ENCODE measurements around the gene DAPK2. TPM values are rescaled to one million over a fixed set of nuclear protein-coding genes. Genes with fewer than 3 reads are reported as not detected.
A peak's percentile ranks its signal among the peaks of the same experiment; 100 is the strongest.

DAPK2 gene
- polyA plus RNA-seq, 3 donors from 2014 or later, result 4.5 to 7.3 (median 5.1) TPM

- Mint-ChIP-seq H3K4me3 (no peak overlapping the region), H3K27me3 (ENCODE audit: low read depth in 3 of 3) (peaks cover 0 to 5% (median 3%) of the 10 kb centered on the region in 3 donors), H3K36me3 (no peaks in the 10 kb centered on the region), H3K27ac (no peak overlapping the region), H3K9me3 (no peaks in the 10 kb centered on the region), H3K4me1 (peaks cover 12 to 17% of the 10 kb centered on the region in 2 donors)
- DNase-seq, result no peak
Measured at GRCh38 chr15:63861946-63862517, 184.3 kb downstream of the DAPK2 start.

DNA sequence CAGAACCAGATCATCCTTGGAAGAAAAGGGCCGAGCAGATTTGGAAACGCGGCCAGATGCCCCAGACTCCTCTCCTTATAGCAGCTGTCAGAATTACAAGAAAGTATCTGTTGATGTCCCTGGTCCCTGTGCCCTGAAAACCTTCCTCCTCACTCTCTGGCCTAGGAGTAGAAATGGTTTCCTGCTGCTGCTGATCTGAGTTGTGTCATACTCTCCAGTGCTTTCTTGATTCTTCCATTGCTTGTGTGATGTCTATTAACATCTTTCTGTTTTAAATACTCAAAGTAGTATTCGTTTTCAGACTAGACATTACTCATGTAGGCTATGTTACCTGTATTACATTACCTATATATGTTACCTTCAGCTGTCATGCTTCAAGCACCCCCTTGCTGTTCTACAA lies 185.7 kb downstream of the DAPK2 start:
- Mint-ChIP-seq H3K27ac (peak overlapping the region in 5 of 6 donors; percentile 16 to 46 (median 29)), H3K36me3 (no peaks in the 10 kb centered on the region), H3K4me3 (no peak overlapping the region), H3K9me3 (no peaks in the 10 kb centered on the region), H3K4me1 (peaks cover 12 to 17% of the 10 kb centered on the region in 2 donors), H3K27me3 (ENCODE audit: low read depth in 3 of 3) (peaks cover 0 to 5% (median 3%) of the 10 kb centered on the region in 3 donors)
- no peak for DNase-seq

DNA sequence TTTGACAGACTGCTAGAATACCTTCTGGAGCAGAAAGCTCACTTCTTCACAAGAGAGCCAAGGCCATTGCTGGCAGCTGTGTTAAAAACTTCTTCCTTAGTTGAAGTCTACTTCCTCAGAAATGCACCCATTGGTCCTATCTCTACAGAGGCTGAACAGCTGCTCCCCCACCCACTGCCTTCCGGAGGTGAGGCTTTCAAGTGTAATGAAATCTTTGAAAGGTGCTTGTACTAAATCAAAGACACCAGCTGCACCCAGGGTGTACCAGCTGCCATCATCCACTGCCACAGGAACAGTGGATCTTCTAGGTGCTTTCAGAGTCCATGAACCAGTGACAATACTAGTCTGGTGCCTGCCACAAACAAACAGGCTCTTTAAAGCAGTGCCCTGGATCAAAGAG lies 186.1 kb downstream of the DAPK2 start:
- Mint-ChIP-seq H3K4me1 (peaks cover 12 to 17% of the 10 kb centered on the region in 2 donors), H3K36me3 (no peaks in the 10 kb centered on the region), H3K4me3 (no peak overlapping the region), H3K9me3 (no peaks in the 10 kb centered on the region), H3K27ac (peak overlapping the region in 5 of 6 donors; percentile 12 to 46 (median 29)), H3K27me3 (ENCODE audit: low read depth in 3 of 3) (peaks cover 0 to 5% (median 4%) of the 10 kb centered on the region in 3 donors)
- peak in 1 of 3 donors; percentile 16 for DNase-seq

DNA sequence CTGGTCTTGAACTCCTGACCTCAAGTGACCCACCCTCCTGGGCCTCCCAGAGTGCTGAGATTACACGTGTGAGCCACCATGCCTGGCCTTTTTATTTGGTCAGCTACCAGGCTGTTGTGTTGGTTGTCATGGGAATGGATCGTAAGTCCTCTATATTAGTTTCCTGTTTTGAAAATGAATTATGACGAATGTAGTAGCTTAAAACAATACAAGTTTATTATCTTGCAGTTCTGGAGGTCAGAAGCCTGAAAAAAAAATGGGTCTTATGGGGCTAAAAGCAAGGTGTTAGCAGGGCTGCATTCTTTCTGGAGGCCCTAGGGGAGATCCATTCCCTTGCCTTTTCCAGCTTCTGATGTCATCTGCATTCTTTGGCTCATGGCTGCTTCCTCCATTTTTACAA lies 187.4 kb downstream of the DAPK2 start:
- DNase-seq, result no peak
- no peak overlapping the region for H3K4me3 Mint-ChIP-seq
- H3K4me1 Mint-ChIP-seq, result peaks cover 12 to 17% of the 10 kb centered on the region in 2 donors
- H3K27ac Mint-ChIP-seq, result no peak overlapping the region
- H3K9me3 Mint-ChIP-seq, result no peaks in the 10 kb centered on the region
- H3K36me3 Mint-ChIP-seq, result no peaks in the 10 kb centered on the region
- H3K27me3 Mint-ChIP-seq (ENCODE audit: low read depth in 3 of 3), result peaks cover 1 to 5% (median 5%) of the 10 kb centered on the region in 3 donors

DNA sequence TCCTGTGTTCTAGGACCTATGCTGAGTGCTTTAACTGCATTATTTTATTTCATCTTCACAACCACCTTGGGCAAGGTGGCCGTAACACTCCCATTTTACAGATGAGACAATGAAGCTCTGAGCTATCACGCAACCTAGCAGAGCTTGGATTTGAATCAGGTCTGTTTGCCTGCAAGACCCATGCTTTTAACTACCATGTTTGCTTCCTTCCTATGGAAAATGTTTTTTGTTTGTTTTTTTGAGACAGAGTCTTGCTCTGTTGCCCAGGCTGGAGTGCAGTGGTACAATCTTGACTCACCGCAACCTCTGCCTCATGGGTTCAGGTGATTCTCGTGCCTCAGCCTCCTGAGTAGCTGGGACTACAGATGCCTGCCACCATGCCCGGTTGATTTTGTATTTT lies 187.8 kb downstream of the DAPK2 start:
- Mint-ChIP-seq H3K4me1 (peaks cover 12 to 17% of the 10 kb centered on the region in 2 donors), H3K4me3 (no peak overlapping the region), H3K27ac (no peak overlapping the region)

GRCh38 chr15:63857461-63857856 lies 188.8 kb downstream of the DAPK2 start:
- Mint-ChIP-seq H3K4me1 (peaks cover 12 to 17% of the 10 kb centered on the region in 2 donors), H3K9me3 (no peaks in the 10 kb centered on the region), H3K27me3 (ENCODE audit: low read depth in 3 of 3) (peaks cover 2 to 5% (median 4%) of the 10 kb centered on the region in 3 donors), H3K27ac (peak overlapping the region in 1 of 6 donors; percentile 61), H3K36me3 (peaks cover 0 to 5% (median 0%) of the 10 kb centered on the region in 3 donors), H3K4me3 (no peak overlapping the region)
- DNase-seq, result no peak

More for the DNA sequence above, 187.8 kb downstream of the DAPK2 start:
- DNase-seq, result no peak
- no peaks in the 10 kb centered on the region for H3K9me3 Mint-ChIP-seq
- H3K36me3 Mint-ChIP-seq, result no peaks in the 10 kb centered on the region
- peaks cover 2 to 6% (median 5%) of the 10 kb centered on the region in 3 donors for H3K27me3 Mint-ChIP-seq (ENCODE audit: low read depth in 3 of 3)

Other genes with a start within 250 kb of the DAPK2 start
- 10 to 100 TPM; 15.9 to 48.0 (median 26.4) TPM for gene HERC1, start 212.5 kb downstream of the DAPK2 start, polyA plus RNA-seq
- 100 to 1,000 TPM in 2 of 3 donors, 10 to 100 TPM in 1; 67.1 to 168 (median 102) TPM for gene CIAO2A, start 47.4 kb upstream of the DAPK2 start, polyA plus RNA-seq
- 10 to 100 TPM; 59.4 to 83.6 (median 82.2) TPM for gene SNX1, start 49.5 kb upstream of the DAPK2 start, polyA plus RNA-seq
- 1 to 10 TPM in 2 of 3 donors, under 1 TPM in 1; 0.40 to 1.8 (median 1.3) TPM for gene SNX22, start 105.2 kb upstream of the DAPK2 start, polyA plus RNA-seq
- 100 to 1,000 TPM; 865 to 973 (median 950) TPM for gene PPIB, start 116.5 kb upstream of the DAPK2 start, polyA plus RNA-seq